Measurements from ENCODE around the gene DMAC2. TPM values are rescaled to one million over a fixed set of nuclear protein-coding genes. Genes with fewer than 3 reads are reported as not detected.
A peak's percentile ranks its signal among the peaks of the same experiment; 100 is the strongest.

The DMAC2 gene
- total and polyA plus RNA-seq, 8 donors: 48.4 to 64.6 (median 58.4) TPM

- Histone ChIP-seq H3K27me3 (no peaks in the 10 kb centered on the region), H3K4me3 (no peak overlapping the region), H3K36me3 (peaks cover 0 to 51% of the 10 kb centered on the region in 2 donors), H3K9me3 (no peaks in the 10 kb centered on the region), H3K27ac (peak overlapping the region in 1 of 2 donors; percentile 34), H3K4me1 (peaks cover 10 to 37% of the 10 kb centered on the region in 2 donors)
- TF ChIP-seq CTCF (IDR thresholded peaks at IDR 0.05): peak in 1 of 2 donors; percentile 25
- ATAC-seq (no peak), DNase-seq (peak in 1 of 4 donors; percentile 67)
- intact Hi-C loops (cut with DNase I): no loop called here
These were observed 8.0 kb downstream of the DMAC2 start for GRCh38 chr19:41431426-41432386.

GRCh38 chr19:41430922-41431321 is 8.8 kb downstream of the DMAC2 start:
- intact Hi-C loops (cut with DNase I): no loop called here
- Histone ChIP-seq H3K36me3 (peaks cover 0 to 47% of the 10 kb centered on the region in 2 donors), H3K27ac (peak overlapping the region in 1 of 2 donors; percentile 34), H3K9me3 (no peaks in the 10 kb centered on the region), H3K27me3 (no peaks in the 10 kb centered on the region), H3K4me1 (peaks cover 10 to 45% of the 10 kb centered on the region in 2 donors), H3K4me3 (no peak overlapping the region)
- DNase-seq (peak in 1 of 4 donors; percentile 28), ATAC-seq (no peak)
- no peak for TF ChIP-seq CTCF (IDR thresholded peaks at IDR 0.05)

- intact Hi-C loops (cut with DNase I): no loop called here
- H3K9me3 ChIP-seq: no peaks in the 10 kb centered on the region
- DNase-seq (no peak), ATAC-seq (no peak)
- peaks cover 0 to 60% of the 10 kb centered on the region in 2 donors for H3K36me3 ChIP-seq
- no peak for TF ChIP-seq CTCF (IDR thresholded peaks at IDR 0.05)
- peak overlapping the region; percentile 49 to 71 for H3K4me3 ChIP-seq
- no peaks in the 10 kb centered on the region for H3K27me3 ChIP-seq
- peaks cover 14 to 64% of the 10 kb centered on the region in 2 donors for H3K4me1 ChIP-seq
- peak overlapping the region; percentile 75 to 90 for H3K27ac ChIP-seq
These were observed 11.2 kb downstream of the DMAC2 start for GRCh38 chr19:41428481-41428859.

- Histone ChIP-seq H3K27ac (peak overlapping the region; percentile 75 to 90), H3K27me3 (no peaks in the 10 kb centered on the region), H3K9me3 (no peaks in the 10 kb centered on the region), H3K36me3 (peaks cover 0 to 60% of the 10 kb centered on the region in 2 donors), H3K4me1 (peaks cover 14 to 70% of the 10 kb centered on the region in 2 donors), H3K4me3 (peak overlapping the region; percentile 49 to 71)
- ATAC-seq (peak; percentile 50), DNase-seq (peak; percentile 29 to 85 (median 54))
- intact Hi-C loops (cut with DNase I): no loop called here
- TF ChIP-seq CTCF (IDR thresholded peaks at IDR 0.05): no peak
These were observed 11.8 kb downstream of the DMAC2 start for GRCh38 chr19:41427647-41428480.
